Lung microvascular endothelial cell (primary cell): Measurements from ENCODE around the gene ETV5. TPM values are rescaled to one million over a fixed set of nuclear protein-coding genes. Genes with fewer than 3 reads are reported as not detected.
A peak's percentile ranks its signal among the peaks of the same experiment; 100 is the strongest.

Experiments
- DNase-seq, 2 donors: peaks; one replicate each; pipeline versions ENCODE4 v3.0.0 to v3.0.0-alpha.2; 2010; ENCODE audit warnings: low read depth in 2 of 2
- total RNA-seq: library from RNA; depleted of rRNA; stranded (reverse); fragments of >200 nt; gene quantifications from 2 replicates; pipeline ENCODE4 v1.2.1, GENCODE V29; 2014

The ETV5 gene
- total RNA-seq: 12.7 and 20.9 TPM in 2 replicates

- DNase-seq: peak; percentile 99 to 100
Observed at GRCh38 chr3:186108941-186109865, at the start of gene ETV5. Gene ETV5, minus strand, starts transcription at chr3:186109089. Its CDS starts 3,221 bp downstream, at chr3:186105868.

GRCh38 chr3:186154641-186155040 lies 45.8 kb upstream of the ETV5 start:
- no peak for DNase-seq

GRCh38 chr3:186152889-186153292 lies 44.0 kb upstream of the ETV5 start:
- no peak for DNase-seq

GRCh38 chr3:186152361-186152798 lies 43.5 kb upstream of the ETV5 start:
- DNase-seq: no peak

- no peak for DNase-seq
Observed at GRCh38 chr3:186151077-186151971, 42.4 kb upstream of the ETV5 start.

- DNase-seq: no peak
Observed at GRCh38 chr3:186150041-186150830, 41.3 kb upstream of the ETV5 start.

GRCh38 chr3:186149319-186149960 lies 40.6 kb upstream of the ETV5 start:
- no peak for DNase-seq

GRCh38 chr3:186144257-186144656 lies 35.4 kb upstream of the ETV5 start:
- DNase-seq: no peak

GRCh38 chr3:186143250-186143649 lies 34.4 kb upstream of the ETV5 start:
- DNase-seq: no peak

- no peak for DNase-seq
Observed at GRCh38 chr3:186142393-186142932, 33.6 kb upstream of the ETV5 start.

GRCh38 chr3:186141790-186142189 lies 32.9 kb upstream of the ETV5 start:
- no peak for DNase-seq

GRCh38 chr3:186138272-186138981 lies 29.5 kb upstream of the ETV5 start:
- no peak for DNase-seq

GRCh38 chr3:186137051-186137685 lies 28.3 kb upstream of the ETV5 start:
- DNase-seq: peak in 1 of 2 donors; percentile 2

GRCh38 chr3:186133980-186134379 lies 25.1 kb upstream of the ETV5 start:
- no peak for DNase-seq

- DNase-seq: no peak
Observed at GRCh38 chr3:186132487-186132886, 23.6 kb upstream of the ETV5 start.

- no peak for DNase-seq
Observed at GRCh38 chr3:186129206-186129605, 20.3 kb upstream of the ETV5 start.

GRCh38 chr3:186128158-186128557 lies 19.3 kb upstream of the ETV5 start:
- DNase-seq: no peak

- no peak for DNase-seq
Observed at GRCh38 chr3:186127463-186127862, 18.6 kb upstream of the ETV5 start.

GRCh38 chr3:186125118-186125517 lies 16.2 kb upstream of the ETV5 start:
- no peak for DNase-seq
